ENCODE measurements around the gene RABIF.
A peak's percentile ranks its signal among the peaks of the same experiment; 100 is the strongest.

Gene RABIF

GRCh38 chr1:202901555-202901954 lies 12.6 kb upstream of the RABIF start:
- no peak for TF ChIP-seq CTCF (conservative IDR thresholded peaks at IDR 0.05; ENCODE audit: low read depth, low read length)
- H3K4me3 ChIP-seq (ENCODE audit: low read depth, low read length): no peak overlapping the region
- DNase-seq (ENCODE audit: low read depth): no peak

- TF ChIP-seq CTCF (conservative IDR thresholded peaks at IDR 0.05; ENCODE audit: low read depth, low read length): no peak
- no peak for DNase-seq (ENCODE audit: low read depth)
- no peak overlapping the region for H3K4me3 ChIP-seq (ENCODE audit: low read depth, low read length)
Observed at GRCh38 chr1:202892501-202892900, 3.6 kb upstream of the RABIF start.

- H3K4me3 ChIP-seq (ENCODE audit: low read depth, low read length): no peak overlapping the region
- no peak for TF ChIP-seq CTCF (conservative IDR thresholded peaks at IDR 0.05; ENCODE audit: low read depth, low read length)
- no peak for DNase-seq (ENCODE audit: low read depth)
Observed at GRCh38 chr1:202890392-202890791, 1.4 kb upstream of the RABIF start.

GRCh38 chr1:202888221-202888530 lies 773 bp downstream of the RABIF start:
- peak overlapping the region; percentile 89 for H3K4me3 ChIP-seq (ENCODE audit: low read depth, low read length)
- DNase-seq (ENCODE audit: low read depth): peak; percentile 33
- TF ChIP-seq CTCF (conservative IDR thresholded peaks at IDR 0.05; ENCODE audit: low read depth, low read length): no peak

GRCh38 chr1:202880961-202881460 lies 7.9 kb downstream of the RABIF start:
- DNase-seq (ENCODE audit: low read depth): no peak
- H3K4me3 ChIP-seq (ENCODE audit: low read depth, low read length): no peak overlapping the region
- no peak for TF ChIP-seq CTCF (conservative IDR thresholded peaks at IDR 0.05; ENCODE audit: low read depth, low read length)

- H3K4me3 ChIP-seq (ENCODE audit: low read depth, low read length): no peak overlapping the region
- no peak for DNase-seq (ENCODE audit: low read depth)
- TF ChIP-seq CTCF (conservative IDR thresholded peaks at IDR 0.05; ENCODE audit: low read depth, low read length): no peak
Observed at GRCh38 chr1:202880062-202880461, 8.9 kb downstream of the RABIF start.

GRCh38 chr1:202879128-202879527 lies 9.8 kb downstream of the RABIF start:
- no peak for TF ChIP-seq CTCF (conservative IDR thresholded peaks at IDR 0.05; ENCODE audit: low read depth, low read length)
- DNase-seq (ENCODE audit: low read depth): no peak
- H3K4me3 ChIP-seq (ENCODE audit: low read depth, low read length): no peak overlapping the region

Measured in choroid plexus epithelial cell (primary cell).